Fibroblast of gingiva (primary cell): ENCODE results near the gene FOXR1.
A peak's percentile ranks its signal among the peaks of the same experiment; 100 is the strongest.

Experiments
- DNase-seq: peaks from one replicate; pipeline ENCODE4 v3.0.0-alpha.2; 2011; ENCODE audit warnings: low read depth

The FOXR1 gene

DNA sequence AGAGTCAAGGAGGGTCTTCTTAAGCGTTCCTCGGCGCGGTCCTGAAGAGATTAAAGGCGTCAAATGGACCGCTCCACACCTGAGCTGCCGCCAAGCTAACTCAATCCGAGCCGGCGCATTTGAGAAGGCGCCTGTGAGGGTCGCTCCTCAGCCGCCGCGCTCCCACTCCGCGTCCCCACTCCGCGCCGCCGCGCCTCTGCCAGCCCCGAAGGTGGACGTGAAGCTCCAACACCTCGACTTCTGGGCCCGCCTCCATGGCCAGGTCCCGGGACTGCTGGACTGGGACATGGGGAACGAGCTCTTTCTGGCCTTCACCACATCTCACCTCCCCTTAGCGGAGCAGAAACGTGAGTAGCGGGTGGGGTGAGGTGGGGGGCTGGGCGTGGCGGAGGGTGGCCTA lies at the start of gene FOXR1:
Gene FOXR1 (plus strand): TSS at position 116 of the 400 bp plus-strand sequence. CDS start 171 bp downstream, at position 287.
- no peak for DNase-seq

DNA sequence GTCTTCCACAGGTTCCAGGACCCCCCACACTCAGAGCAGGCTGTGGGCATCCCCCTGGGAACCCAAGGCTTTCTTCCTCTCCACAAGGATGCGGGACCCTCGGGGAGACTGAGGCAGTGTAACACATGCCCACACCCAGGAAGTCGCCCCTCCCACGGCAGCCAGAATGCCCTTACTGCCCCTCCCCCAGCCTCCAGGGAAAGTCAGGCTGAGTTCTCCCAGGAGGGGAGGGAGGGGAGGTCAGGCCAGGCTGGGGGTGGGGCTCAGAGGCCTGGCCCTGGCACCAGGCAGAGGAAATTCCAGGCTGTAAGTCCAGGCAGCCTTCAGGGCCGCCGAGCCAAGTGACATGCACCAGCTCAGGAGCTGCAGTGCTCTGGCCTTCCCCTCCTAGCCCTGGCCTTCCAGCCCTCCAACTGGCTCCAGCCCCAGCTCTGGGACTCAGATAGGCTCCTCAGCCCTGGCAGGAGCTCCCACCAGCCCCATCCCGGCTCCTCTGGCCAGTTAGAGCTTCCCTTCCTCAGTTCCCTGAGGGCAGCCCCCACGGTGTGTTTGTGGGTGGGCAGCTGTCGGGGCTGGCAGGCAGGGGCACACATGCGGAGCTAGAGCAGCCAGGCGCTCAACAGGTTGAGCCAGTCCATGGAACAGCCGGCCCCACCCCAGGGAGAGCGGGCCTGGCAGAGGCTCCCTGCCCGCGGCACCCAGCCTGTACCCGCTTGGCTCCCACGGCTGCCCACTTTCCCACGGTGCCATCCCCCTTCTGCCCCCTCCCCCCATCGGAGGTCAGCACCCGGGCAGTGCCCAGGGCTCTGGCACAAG lies 49.4 kb upstream of the FOXR1 start:
- DNase-seq: peak; percentile 93

GRCh38 chr11:118922745-118923627 lies 48.6 kb upstream of the FOXR1 start:
- DNase-seq: no peak

- DNase-seq: no peak
These were observed 47.6 kb upstream of the FOXR1 start for GRCh38 chr11:118923721-118924587.

- no peak for DNase-seq
These were observed 46.7 kb upstream of the FOXR1 start for GRCh38 chr11:118924591-118925585.

- DNase-seq: no peak
These were observed 43.9 kb upstream of the FOXR1 start for GRCh38 chr11:118927554-118928100.

GRCh38 chr11:118928101-118928869 lies 43.3 kb upstream of the FOXR1 start:
- peak; percentile 92 for DNase-seq

DNA sequence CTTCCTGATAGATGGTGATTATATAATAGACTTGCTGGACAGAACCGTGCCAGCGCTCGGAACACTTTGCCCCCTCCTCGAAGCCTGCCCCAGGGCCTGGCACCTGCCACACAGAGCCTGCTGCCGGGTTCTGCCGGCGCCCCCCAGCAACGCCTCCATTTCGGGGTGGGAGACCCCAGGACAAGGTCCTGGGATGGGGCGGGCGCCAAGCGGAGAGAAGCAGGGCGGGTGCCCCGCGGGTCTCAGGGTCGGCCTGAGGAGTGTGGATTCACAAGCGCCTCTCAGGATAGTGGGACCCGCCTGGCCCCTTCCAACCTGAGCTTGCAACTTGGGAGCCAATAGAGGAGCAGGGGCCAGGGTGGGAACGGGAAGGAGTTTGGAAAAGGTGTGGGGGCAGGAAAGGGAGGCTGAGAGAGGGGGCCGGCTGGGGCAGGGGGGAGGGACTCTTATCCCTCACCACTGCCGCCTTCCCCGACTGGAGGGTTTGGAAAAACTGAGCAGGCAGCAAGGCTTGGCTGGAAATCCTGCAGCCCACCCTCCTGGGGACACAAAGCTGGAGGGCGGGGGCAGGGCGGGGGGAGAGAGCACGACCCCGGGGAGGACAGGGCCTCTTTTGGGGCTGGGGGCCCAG lies 42.6 kb upstream of the FOXR1 start:
- DNase-seq: peak; percentile 44

DNA sequence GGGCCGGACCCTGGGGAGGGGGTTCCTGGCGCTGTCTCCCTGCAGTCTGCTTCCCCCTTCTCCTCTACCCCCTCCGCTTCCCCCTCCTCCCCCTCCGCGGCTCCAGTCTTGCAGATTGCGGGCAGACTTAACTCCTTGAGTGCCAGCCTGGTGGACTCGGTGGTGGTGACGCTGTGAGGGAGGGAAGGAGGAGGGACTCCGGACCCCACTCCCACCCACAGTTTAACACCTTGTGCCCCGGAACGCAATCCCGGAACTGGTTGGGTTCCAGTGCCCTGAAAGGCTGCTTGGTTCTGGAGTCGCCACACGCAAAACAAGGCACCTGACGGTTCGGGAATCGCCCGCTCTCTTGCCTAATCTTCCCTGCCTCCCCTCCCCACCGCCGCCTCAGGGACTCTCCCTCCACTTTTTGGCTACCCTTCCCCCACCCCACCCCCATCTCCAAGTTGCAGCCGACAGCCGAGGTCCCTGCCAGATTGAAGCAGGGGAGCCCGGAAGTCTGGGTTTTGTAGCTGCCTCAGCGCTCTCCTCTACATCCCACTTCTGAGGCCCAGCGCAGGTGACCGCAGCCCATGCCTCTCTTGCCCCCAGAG lies 42.0 kb upstream of the FOXR1 start:
- peak; percentile 87 for DNase-seq

- peak; percentile 47 for DNase-seq
These were observed 41.4 kb upstream of the FOXR1 start for GRCh38 chr11:118930094-118930712.

GRCh38 chr11:118931571-118931970 lies 40.0 kb upstream of the FOXR1 start:
- no peak for DNase-seq

DNA sequence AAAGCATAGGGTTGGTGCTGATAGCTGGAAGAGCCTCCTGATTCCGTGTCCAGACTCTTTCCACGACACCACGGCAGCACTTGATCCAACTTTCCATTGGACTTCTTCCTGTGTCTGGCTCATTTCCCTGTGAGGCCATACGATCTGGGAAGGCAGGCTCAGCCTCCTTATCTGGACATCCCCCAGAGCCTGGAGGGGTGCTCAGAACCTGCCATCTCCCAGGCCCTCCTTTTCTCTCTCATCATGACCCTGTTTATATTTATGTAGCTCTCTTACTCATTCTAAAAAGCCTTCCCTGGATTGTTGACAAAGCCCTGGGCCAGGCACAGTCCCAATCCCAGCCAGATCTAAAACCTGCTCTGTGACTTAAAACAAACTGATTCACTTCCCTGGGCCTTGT lies 38.1 kb upstream of the FOXR1 start:
- no peak for DNase-seq

- DNase-seq: no peak
These were observed 36.2 kb upstream of the FOXR1 start for GRCh38 chr11:118935376-118935775.

GRCh38 chr11:118938491-118939403 lies 32.8 kb upstream of the FOXR1 start:
- DNase-seq: no peak

DNA sequence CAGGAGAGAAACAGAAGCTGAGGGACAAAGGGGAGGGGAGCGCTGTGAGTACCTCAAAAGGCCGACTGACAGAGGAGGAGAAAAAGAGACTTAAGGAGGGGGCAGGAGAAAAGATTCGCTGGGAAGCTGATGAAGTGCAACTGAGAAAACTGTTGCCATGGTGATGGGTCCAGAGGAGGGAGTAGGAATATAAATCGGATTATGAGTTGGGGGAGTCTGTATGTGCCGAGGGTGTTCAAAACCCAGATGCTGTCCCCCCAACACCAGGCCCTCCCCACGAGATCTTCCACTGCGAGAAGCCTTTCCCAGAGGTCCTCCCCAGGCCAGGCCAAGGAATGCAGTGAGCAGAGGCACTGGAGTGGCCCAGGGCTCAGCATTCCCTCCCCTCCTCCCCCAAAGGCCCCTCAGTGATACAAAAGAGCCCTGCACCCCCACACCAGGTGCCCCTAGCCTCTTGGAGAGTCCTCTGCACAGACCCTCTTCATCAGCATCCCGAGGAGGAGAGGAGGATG lies 32.1 kb upstream of the FOXR1 start:
- DNase-seq: no peak

- DNase-seq: no peak
These were observed 31.5 kb upstream of the FOXR1 start for GRCh38 chr11:118939953-118940598.
